Endothelial cell of umbilical vein (primary cell): ENCODE results near the gene CABLES1. TPM values are rescaled to one million over a fixed set of nuclear protein-coding genes. Genes with fewer than 3 reads are reported as not detected.

Source experiments
- BruUV-seq: library from RNA; stranded (reverse); fragments of 400-500 nt; replicated peaks from 2 replicates; lab custom pipeline; 2021; lab: Mats Ljungman, UMichigan
- CTCF ChIA-PET: fragments of 300-600, 350-600 bp; sonication (Branson Sonifier 250); formaldehyde crosslinking; loops from one replicate; lab custom pipeline; 2021; ENCODE audit warnings: antibody characterized with exemption, inconsistent platforms; lab: Charles Lee
- POLR2A ChIA-PET: fragments of 300-600, 350-600 bp; sonication (Branson Sonifier 250); formaldehyde crosslinking; loops from one replicate; lab custom pipeline; 2021; ENCODE audit warnings: antibody characterized with exemption, inconsistent platforms; lab: Charles Lee
- DNase-seq: peaks from one replicate; pipeline ENCODE4 v3.0.0-alpha.2; 2011; ENCODE audit warnings: low read depth, low spot score
- FAIRE-seq: peaks from 2 replicates; lab custom pipeline; 2011; peaks lifted over from hg19 to GRCh38; lab: Jason Lieb, UNC
- H2AFZ ChIP-seq: 2 replicates; pipeline ENCODE4 v1.6.0; 2012; ENCODE audit warnings: low read depth, low read length, control low read depth, inconsistent platforms
- H3K27ac ChIP-seq: 2 replicates; pipeline ENCODE4 v1.5.1; 2011; ENCODE audit warnings: low read depth, mild to moderate bottlenecking, control low read depth, low read length, moderate library complexity; ENCODE audit not compliant: insufficient read depth
- H3K27me3 ChIP-seq, 2 experiments: 2 replicates each; pipeline versions ENCODE4 v1.6.0 to v1.6.1; 2011; ENCODE audit warnings: low read length in 2 of 2, mixed read lengths in 1 of 2; ENCODE audit not compliant: control insufficient read depth in 2 of 2, insufficient read depth in 2 of 2
- H3K36me3 ChIP-seq, 2 experiments: 2 replicates in 1 of 2; 3 replicates in 1 of 2; pipeline ENCODE4 v1.5.1; 2011; ENCODE audit warnings: low read length in 2 of 2, mild to moderate bottlenecking in 1 of 2, moderate library complexity in 1 of 2; ENCODE audit not compliant: control insufficient read depth in 2 of 2, insufficient read depth in 2 of 2; ENCODE audit errors: extremely low read depth in 1 of 2
- H3K4me1 ChIP-seq: 3 replicates; pipeline ENCODE4 v1.5.1; 2011; ENCODE audit warnings: mild to moderate bottlenecking, low read length; ENCODE audit not compliant: control insufficient read depth, insufficient read depth; ENCODE audit errors: extremely low read depth
- H3K4me2 ChIP-seq: 2 replicates; pipeline ENCODE4 v1.6.1; 2011; ENCODE audit warnings: low read length, control low read depth, mixed read lengths; ENCODE audit not compliant: insufficient read depth
- H3K4me3 ChIP-seq, 3 experiments: fragments of 200-600 bp in 1 of 3; sonication (generic), shearing (Covaris generic) in 1 of 3; replicated peaks in 1 of 3; 2 replicates each; pipeline ENCODE4 v1.5.1; 2011 to 2016; ENCODE audit warnings: control low read depth in 3 of 3, low read length in 3 of 3, mild to moderate bottlenecking in 2 of 3, inconsistent platforms in 1 of 3, low read depth in 1 of 3, moderate library complexity in 1 of 3; ENCODE audit not compliant: insufficient read depth in 1 of 3
- H3K79me2 ChIP-seq: 2 replicates; pipeline ENCODE4 v1.6.0; 2012; ENCODE audit warnings: low read length, inconsistent platforms; ENCODE audit not compliant: control insufficient read depth, insufficient read depth
- H3K9ac ChIP-seq: replicated peaks from 2 replicates; pipeline ENCODE3; 2011; ENCODE audit warnings: low read length, control low read depth; ENCODE audit not compliant: insufficient read depth; ENCODE audit errors: extremely low read depth
- H3K9me1 ChIP-seq: replicated peaks from 3 replicates; pipeline ENCODE4 v1.6.0; 2011; ENCODE audit warnings: mild to moderate bottlenecking, low read length; ENCODE audit not compliant: control insufficient read depth, insufficient read depth; ENCODE audit errors: extremely low read depth
- H3K9me3 ChIP-seq: replicated peaks from 2 replicates; pipeline ENCODE4 v1.5.1; 2012; ENCODE audit warnings: low read length, inconsistent platforms; ENCODE audit not compliant: control insufficient read depth, insufficient read depth
- H4K20me1 ChIP-seq: replicated peaks from 2 replicates; pipeline ENCODE3; 2011; ENCODE audit warnings: mild to moderate bottlenecking, low read length; ENCODE audit not compliant: control insufficient read depth, insufficient read depth; ENCODE audit errors: extremely low read depth
- CTCF ChIP-seq, 2 donors: IDR thresholded peaks; 1 replicate in 1 of 2; 2 replicates in 1 of 2; pipeline ENCODE4 v1.5.1; 2011; ENCODE audit warnings: low read length in 2 of 2, mild to moderate bottlenecking in 2 of 2, moderate library complexity in 2 of 2, control low read depth in 1 of 2, inconsistent platforms in 1 of 2, low read depth in 1 of 2; ENCODE audit not compliant: insufficient read depth in 1 of 2; ENCODE audit errors: extremely low read depth in 1 of 2
- JUN ChIP-seq: IDR thresholded peaks from 2 replicates; pipeline ENCODE4 v1.6.1; 2011; ENCODE audit warnings: borderline replicate concordance, low read depth; ENCODE audit not compliant: insufficient read length, insufficient read depth
- MAX ChIP-seq: IDR thresholded peaks from 2 replicates; pipeline ENCODE4 v1.6.1; 2011; ENCODE audit not compliant: insufficient read depth, insufficient read length
- POLR2A ChIP-seq: IDR thresholded peaks from 2 replicates; pipeline ENCODE4 v1.6.1; 2012; ENCODE audit warnings: low read depth, mild to moderate bottlenecking, control low read depth, low read length
- POLR2AphosphoS5 ChIP-seq: IDR thresholded peaks from 2 replicates; pipeline ENCODE4 v1.6.1; 2012; ENCODE audit warnings: low read depth, mild to moderate bottlenecking, control low read depth, low read length, moderate library complexity; ENCODE audit not compliant: insufficient read depth
- dilution Hi-C: fragments of 300-500 bp; cut with MboI; formaldehyde crosslinking; loops from one replicate; pipeline ENCODE4 v1.15.0; 2019; ENCODE audit warnings: low sequenced_read_pairs; ENCODE audit not compliant: extremely low pct_ligation_motif_present
- intact Hi-C: fragments of 100-400 bp; cut with micrococcal nuclease; formaldehyde crosslinking; loops from one replicate; pipeline ENCODE4 v1.10.0; 2022
- polyA plus RNA-seq, 4 experiments: library from polyadenylated mRNA; depleted of rRNA in 3 of 4; stranded (reverse) in 3 of 4; unstranded in 1 of 4; fragments of >200 nt; gene quantifications; 2 replicates each; pipeline versions ENCODE4 v1.2.1 to v1.2.3, GENCODE V29; 2011 to 2012; ENCODE audit warnings: missing spikeins in 1 of 4
- total RNA-seq: library from RNA; stranded (reverse); gene quantifications from 2 replicates; pipeline ENCODE4 v1.2.3, GENCODE V29; 2021

Gene CABLES1
- total and polyA plus RNA-seq, 2 donors (not counting 3 experiments of a cell fraction or from before 2014, with no cell fraction given): 40.2 to 71.1 TPM

- no peak overlapping the region for H3K27ac ChIP-seq
- H3K9me3 ChIP-seq: no peaks in the 10 kb centered on the region
- ChIA-PET CTCF (interaction anchor here (0.6 to 2.8 kb wide), 20 partner anchors 9 to 291 kb away, joined by 3 to 11 read pairs (median 4); a partner anchor contains a TSS), POLR2A (no interaction called here)
- H3K27me3 ChIP-seq: no peaks in the 10 kb centered on the region
- DNase-seq (peak; percentile 20), FAIRE-seq (no peak)
- peaks cover 0 to 39% of the 10 kb centered on the region in 2 experiments for H3K36me3 ChIP-seq
- no TSS peak for BruUV-seq
- TF ChIP-seq CTCF (IDR thresholded peaks at IDR 0.05; ENCODE audit: extremely low read depth in 1 of 2, insufficient read depth in 1 of 2, low read depth in 1 of 2, low read length in 2 of 2) (peak; percentile 39 to 52), POLR2A (no peak), POLR2AphosphoS5 (no peak), JUN (no peak), MAX (no peak)
- no peaks in the 10 kb centered on the region for H4K20me1 ChIP-seq
- no peaks in the 10 kb centered on the region for H3K4me1 ChIP-seq
- H3K9me1 ChIP-seq: no peaks in the 10 kb centered on the region
- intact Hi-C loops (loop anchor here (10.0 kb wide), 1 partner anchor 393 kb away; no protein-coding TSS in a partner anchor), dilution Hi-C loops (no loop called here)
- no peak overlapping the region for H3K4me2 ChIP-seq
- no peak overlapping the region for H3K4me3 ChIP-seq
- no peaks in the 10 kb centered on the region for H3K79me2 ChIP-seq
- H2AFZ ChIP-seq: no peak overlapping the region
- H3K9ac ChIP-seq: no peak overlapping the region
Observed at GRCh38 chr18:23207191-23207955, 72.1 kb downstream of the CABLES1 start.
